A673 (cell line): ENCODE measurements around the gene ETFRF1.

ENCODE experiments used
- EZH2 ChIP-seq: fragments of 200-600 bp; sonication (generic); IDR thresholded peaks from 2 replicates; pipeline ENCODE4 v1.6.1; 2017; ENCODE audit warnings: borderline replicate concordance, low read depth, mild to moderate bottlenecking, mixed read lengths, antibody characterized with exemption, low read length; ENCODE audit not compliant: poor library complexity, severe bottlenecking
- TF ChIP-seq, protein P1 (sequence below): fragments of 300-800, 200-600 bp; sonication (generic); conservative IDR thresholded peaks from 2 replicates; pipeline ENCODE4 v1.5.1; 2017; ENCODE audit warnings: low read depth, mild to moderate bottlenecking, antibody characterized with exemption, low read length, moderate library complexity, mixed read lengths

DNA sequence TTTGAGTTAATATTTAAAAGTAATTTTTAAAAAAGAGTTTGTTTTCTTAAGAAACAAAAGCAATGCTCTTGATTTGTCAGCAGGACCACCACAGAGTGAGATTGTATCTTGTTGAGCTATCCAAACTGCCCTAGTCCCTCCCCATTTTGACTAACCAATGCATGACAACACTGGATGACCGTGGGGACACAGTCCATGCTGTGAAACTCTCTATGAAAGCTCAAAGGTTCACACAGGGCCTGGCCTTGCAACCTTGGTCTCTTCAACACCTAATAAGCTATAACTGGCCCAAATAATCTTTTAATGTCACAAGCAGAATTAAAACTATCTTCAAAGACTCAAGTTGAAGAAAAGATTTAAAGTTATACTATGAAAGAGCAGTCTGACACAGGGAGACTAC is 13.5 kb downstream of the ETFRF1 start:
- TF ChIP-seq, protein P1, sequence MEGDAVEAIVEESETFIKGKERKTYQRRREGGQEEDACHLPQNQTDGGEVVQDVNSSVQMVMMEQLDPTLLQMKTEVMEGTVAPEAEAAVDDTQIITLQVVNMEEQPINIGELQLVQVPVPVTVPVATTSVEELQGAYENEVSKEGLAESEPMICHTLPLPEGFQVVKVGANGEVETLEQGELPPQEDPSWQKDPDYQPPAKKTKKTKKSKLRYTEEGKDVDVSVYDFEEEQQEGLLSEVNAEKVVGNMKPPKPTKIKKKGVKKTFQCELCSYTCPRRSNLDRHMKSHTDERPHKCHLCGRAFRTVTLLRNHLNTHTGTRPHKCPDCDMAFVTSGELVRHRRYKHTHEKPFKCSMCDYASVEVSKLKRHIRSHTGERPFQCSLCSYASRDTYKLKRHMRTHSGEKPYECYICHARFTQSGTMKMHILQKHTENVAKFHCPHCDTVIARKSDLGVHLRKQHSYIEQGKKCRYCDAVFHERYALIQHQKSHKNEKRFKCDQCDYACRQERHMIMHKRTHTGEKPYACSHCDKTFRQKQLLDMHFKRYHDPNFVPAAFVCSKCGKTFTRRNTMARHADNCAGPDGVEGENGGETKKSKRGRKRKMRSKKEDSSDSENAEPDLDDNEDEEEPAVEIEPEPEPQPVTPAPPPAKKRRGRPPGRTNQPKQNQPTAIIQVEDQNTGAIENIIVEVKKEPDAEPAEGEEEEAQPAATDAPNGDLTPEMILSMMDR: no peak
- no peak for TF ChIP-seq EZH2
